Inferior parietal cortex (tissue), 1 donor: ENCODE results near the gene NSMF.
"Not testable (repeated sequence)": the region's sequence is repeated elsewhere in the genome, so short reads cannot be mapped to it uniquely, and the experiment has no call there.

ENCODE experiments used
- DNase-seq: peaks from one replicate; pipeline ENCODE4 v3.0.0-alpha.2; 2016; ENCODE audit errors: extremely low spot score

Gene NSMF

GRCh38 chr9:137457406-137458193 is 1.5 kb downstream of the NSMF start:
- no peak for DNase-seq

GRCh38 chr9:137456864-137457405 is 2.2 kb downstream of the NSMF start:
- no peak for DNase-seq

GRCh38 chr9:137456061-137456863 is 2.9 kb downstream of the NSMF start:
- DNase-seq = no peak

GRCh38 chr9:137455359-137455991 is 3.7 kb downstream of the NSMF start:
- no peak for DNase-seq

- DNase-seq = no peak
These were observed 4.4 kb downstream of the NSMF start for GRCh38 chr9:137454597-137455358.

GRCh38 chr9:137454145-137454596 is 5.0 kb downstream of the NSMF start:
- no peak for DNase-seq

GRCh38 chr9:137453643-137454081 is 5.5 kb downstream of the NSMF start:
- no peak for DNase-seq

- DNase-seq = no peak
These were observed 6.1 kb downstream of the NSMF start for GRCh38 chr9:137452761-137453642.

- DNase-seq = no peak
These were observed 7.0 kb downstream of the NSMF start for GRCh38 chr9:137452006-137452760.

GRCh38 chr9:137451264-137452005 is 7.7 kb downstream of the NSMF start:
- DNase-seq = not testable (repeated sequence)

GRCh38 chr9:137450539-137451222 is 8.5 kb downstream of the NSMF start:
- DNase-seq = not testable (repeated sequence)

GRCh38 chr9:137449931-137450538 is 9.1 kb downstream of the NSMF start:
- no peak for DNase-seq

GRCh38 chr9:137449081-137449844 is 9.9 kb downstream of the NSMF start:
- no peak for DNase-seq

- no peak for DNase-seq
These were observed 10.6 kb downstream of the NSMF start for GRCh38 chr9:137448602-137448962.

- no peak for DNase-seq
These were observed 11.2 kb downstream of the NSMF start for GRCh38 chr9:137447722-137448601.

GRCh38 chr9:137446851-137447471 is 12.2 kb downstream of the NSMF start:
- no peak for DNase-seq
